MM.1S (cell line): ENCODE data around the gene KIAA1755.

Experiments used
- CTCF ChIP-seq: fragments of 300-600 bp; sonication (generic); IDR thresholded peaks from 2 replicates; pipeline ENCODE4 v1.5.1; 2016; ENCODE audit warnings: antibody characterized with exemption, low read length, mixed read lengths
- EZH2phosphoT487 ChIP-seq: fragments of 300-600 bp; sonication (generic); IDR thresholded peaks from 2 replicates; pipeline ENCODE4 v1.6.1; 2018; ENCODE audit warnings: antibody characterized with exemption, low read length

DNA sequence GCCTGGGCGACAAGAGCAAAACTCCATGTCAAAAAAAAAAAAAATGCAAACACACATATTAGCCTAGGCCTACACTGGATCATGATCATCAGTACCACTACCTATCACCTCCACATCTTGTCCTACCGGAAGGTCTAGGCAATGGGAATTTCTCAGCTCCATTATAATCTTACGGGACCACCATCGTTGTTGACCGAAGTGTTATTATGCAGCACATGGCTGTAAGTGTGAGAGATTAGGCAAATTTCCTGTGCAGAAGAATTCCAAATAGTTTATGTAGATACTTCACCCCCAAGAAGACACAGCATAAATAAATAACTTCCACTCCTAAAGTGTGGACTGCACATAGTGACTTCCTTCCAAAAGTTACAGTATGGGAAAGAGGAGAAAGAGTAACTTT is 16.8 kb upstream of the KIAA1755 start:
- TF ChIP-seq EZH2phosphoT487 (no peak), CTCF (no peak)
